ENCODE results near the gene CEP72. TPM values are rescaled to one million over a fixed set of nuclear protein-coding genes. Genes with fewer than 3 reads are reported as not detected.
"Not testable (repeated sequence)": the region's sequence is repeated elsewhere in the genome, so short reads cannot be mapped to it uniquely, and the experiment has no call there.

CEP72 gene
- total RNA-seq, 1 donor from 2014 or later = 20.1 TPM

DNA sequence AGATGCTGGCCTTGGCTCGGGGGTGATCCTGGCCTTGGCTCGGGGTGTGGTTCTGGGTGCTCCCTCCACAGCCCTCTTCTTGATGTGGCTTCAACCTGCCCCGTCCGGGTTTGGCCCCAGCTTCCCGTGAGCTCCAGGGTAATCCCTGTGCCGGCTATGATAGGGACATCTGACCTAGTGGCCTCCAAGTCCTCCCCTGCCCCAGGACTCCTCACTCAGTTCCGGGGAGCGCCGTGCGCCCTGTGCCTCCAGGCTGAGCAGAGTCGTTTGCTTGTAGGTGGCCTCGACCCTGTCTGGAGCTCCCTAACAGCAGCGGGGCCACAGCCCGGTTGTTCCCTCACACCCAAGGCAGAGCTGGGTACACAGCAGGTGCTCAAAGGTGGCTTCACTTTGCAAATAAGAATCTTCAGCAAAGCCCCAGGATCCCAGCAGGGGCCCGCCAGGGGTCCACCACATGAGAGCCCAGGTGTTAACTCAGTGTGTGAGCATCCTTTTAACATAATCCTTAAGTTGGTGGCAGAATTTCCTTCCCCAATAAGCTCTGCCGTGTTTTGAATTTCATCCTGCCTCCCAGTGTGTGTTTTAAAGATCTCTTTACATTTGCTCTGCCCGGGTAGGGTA, 32.3 kb upstream of the CEP72 start:
- no peak for DNase-seq (ENCODE audit: extremely low spot score in 2 of 2)
- H3K36me3 ChIP-seq = no peaks in the 10 kb centered on the region

GRCh38 chr5:580436-580835, 31.7 kb upstream of the CEP72 start:
- no peaks in the 10 kb centered on the region for H3K9me3 ChIP-seq
- H3K27me3 ChIP-seq = no peaks in the 10 kb centered on the region
- no peak overlapping the region for H3K4me3 ChIP-seq
- no peaks in the 10 kb centered on the region for H3K36me3 ChIP-seq
- TF ChIP-seq, protein P1, sequence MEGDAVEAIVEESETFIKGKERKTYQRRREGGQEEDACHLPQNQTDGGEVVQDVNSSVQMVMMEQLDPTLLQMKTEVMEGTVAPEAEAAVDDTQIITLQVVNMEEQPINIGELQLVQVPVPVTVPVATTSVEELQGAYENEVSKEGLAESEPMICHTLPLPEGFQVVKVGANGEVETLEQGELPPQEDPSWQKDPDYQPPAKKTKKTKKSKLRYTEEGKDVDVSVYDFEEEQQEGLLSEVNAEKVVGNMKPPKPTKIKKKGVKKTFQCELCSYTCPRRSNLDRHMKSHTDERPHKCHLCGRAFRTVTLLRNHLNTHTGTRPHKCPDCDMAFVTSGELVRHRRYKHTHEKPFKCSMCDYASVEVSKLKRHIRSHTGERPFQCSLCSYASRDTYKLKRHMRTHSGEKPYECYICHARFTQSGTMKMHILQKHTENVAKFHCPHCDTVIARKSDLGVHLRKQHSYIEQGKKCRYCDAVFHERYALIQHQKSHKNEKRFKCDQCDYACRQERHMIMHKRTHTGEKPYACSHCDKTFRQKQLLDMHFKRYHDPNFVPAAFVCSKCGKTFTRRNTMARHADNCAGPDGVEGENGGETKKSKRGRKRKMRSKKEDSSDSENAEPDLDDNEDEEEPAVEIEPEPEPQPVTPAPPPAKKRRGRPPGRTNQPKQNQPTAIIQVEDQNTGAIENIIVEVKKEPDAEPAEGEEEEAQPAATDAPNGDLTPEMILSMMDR (IDR thresholded peaks at IDR 0.05) = no peak
- TF ChIP-seq POLR2AphosphoS5 (IDR thresholded peaks at IDR 0.05; ENCODE audit: insufficient read depth in 1 of 2, low read depth in 1 of 2) (no peak), POLR2A (IDR thresholded peaks at IDR 0.05) (no peak)
- intact Hi-C loops (cut with DNase I) = no loop called here
- no peak for DNase-seq (ENCODE audit: extremely low spot score in 2 of 2)
- no peaks in the 10 kb centered on the region for H3K4me1 ChIP-seq
- no peak overlapping the region for H3K27ac ChIP-seq

More for the DNA sequence above, 32.3 kb upstream of the CEP72 start:
- Histone ChIP-seq H3K4me3 (no peak overlapping the region), H3K4me1 (no peaks in the 10 kb centered on the region), H3K9me3 (no peaks in the 10 kb centered on the region), H3K27me3 (no peaks in the 10 kb centered on the region), H3K27ac (no peak overlapping the region)
- intact Hi-C loops (cut with DNase I) = no loop called here
- TF ChIP-seq POLR2A (IDR thresholded peaks at IDR 0.05) = no peak
- TF ChIP-seq, protein P1 (IDR thresholded peaks at IDR 0.05) = no peak
- no peak for TF ChIP-seq POLR2AphosphoS5 (IDR thresholded peaks at IDR 0.05; ENCODE audit: insufficient read depth in 1 of 2, low read depth in 1 of 2)

DNA sequence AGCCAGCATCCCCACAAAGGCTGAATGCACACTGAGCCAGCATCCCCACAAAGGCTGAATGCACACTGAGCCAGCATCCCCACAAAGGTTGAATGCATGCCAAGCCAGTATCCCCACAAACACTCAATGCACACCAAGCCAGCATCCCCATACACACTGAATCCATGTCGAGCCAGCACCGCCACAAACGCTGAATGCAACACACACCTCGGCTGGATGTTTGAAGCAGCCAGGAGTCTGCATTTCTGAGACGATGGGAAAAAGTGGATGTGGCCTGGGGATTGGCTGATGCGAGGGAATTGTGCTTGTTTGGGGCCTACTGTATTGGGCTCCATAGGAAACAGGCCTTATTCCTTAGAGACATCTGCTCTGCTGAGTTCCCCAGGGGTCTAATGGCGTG, 30.9 kb upstream of the CEP72 start:
- Histone ChIP-seq H3K4me3 (no peak overlapping the region), H3K27me3 (no peaks in the 10 kb centered on the region), H3K9me3 (no peaks in the 10 kb centered on the region), H3K36me3 (no peaks in the 10 kb centered on the region), H3K4me1 (no peaks in the 10 kb centered on the region), H3K27ac (no peak overlapping the region)
- TF ChIP-seq, protein P1 (IDR thresholded peaks at IDR 0.05) = no peak
- TF ChIP-seq POLR2AphosphoS5 (IDR thresholded peaks at IDR 0.05; ENCODE audit: insufficient read depth in 1 of 2, low read depth in 1 of 2) (no peak), POLR2A (IDR thresholded peaks at IDR 0.05) (no peak)
- intact Hi-C loops (cut with DNase I) = no loop called here
- no peak for DNase-seq (ENCODE audit: extremely low spot score in 2 of 2)

- TF ChIP-seq, protein P1 (IDR thresholded peaks at IDR 0.05) = no peak
- no peak for TF ChIP-seq POLR2A (IDR thresholded peaks at IDR 0.05)
- TF ChIP-seq POLR2AphosphoS5 (IDR thresholded peaks at IDR 0.05; ENCODE audit: insufficient read depth in 1 of 2, low read depth in 1 of 2) = no peak
- DNase-seq (ENCODE audit: extremely low spot score in 2 of 2) = no peak
- intact Hi-C loops (cut with DNase I) = no loop called here
- H3K27me3 ChIP-seq = no peaks in the 10 kb centered on the region
- H3K9me3 ChIP-seq = no peaks in the 10 kb centered on the region
- no peaks in the 10 kb centered on the region for H3K4me1 ChIP-seq
- H3K36me3 ChIP-seq = no peaks in the 10 kb centered on the region
- no peak overlapping the region for H3K27ac ChIP-seq
- H3K4me3 ChIP-seq = no peak overlapping the region
These were observed 30.2 kb upstream of the CEP72 start for GRCh38 chr5:581941-582340.

DNA sequence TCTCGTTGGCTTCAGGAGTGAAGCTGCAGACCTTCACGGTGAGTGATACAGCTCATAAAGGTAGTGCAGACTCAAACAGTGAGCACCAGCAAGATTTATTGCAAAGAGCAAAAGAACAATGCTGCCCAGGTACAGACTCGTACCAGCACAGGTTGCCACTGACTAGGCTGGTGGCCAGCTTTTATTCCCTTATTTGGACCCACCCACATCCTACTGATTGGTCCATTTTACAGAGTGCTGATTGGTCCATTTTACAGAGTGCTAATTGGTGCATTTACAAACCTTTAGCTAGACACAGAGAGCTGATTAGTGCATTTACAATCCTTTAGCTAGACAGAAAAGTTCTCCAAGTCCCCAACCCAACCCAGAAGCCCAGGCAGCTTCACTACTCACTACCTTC, 29.7 kb upstream of the CEP72 start:
- intact Hi-C loops (cut with DNase I); H3K27me3 ChIP-seq; H3K27ac ChIP-seq; DNase-seq (ENCODE audit: extremely low spot score in 2 of 2); H3K4me1 ChIP-seq; H3K9me3 ChIP-seq; H3K36me3 ChIP-seq; H3K4me3 ChIP-seq: not testable (repeated sequence)
